Esophagus squamous epithelium (tissue), 4 donors: ENCODE data around the gene RBM4B.

ENCODE experiments used
- CTCF ChIP-seq, 6 experiments: fragments of 450-650 bp in 4 of 6; fragments of 200-600 bp in 2 of 6; sonication (generic) in 2 of 6; IDR thresholded peaks; one replicate each; pipeline ENCODE4 v1.5.1; 2016 to 2019; ENCODE audit warnings: antibody characterized with exemption in 6 of 6, mild to moderate bottlenecking in 4 of 6, moderate library complexity in 4 of 6
- POLR2A ChIP-seq, 4 donors: fragments of 450-650 bp; IDR thresholded peaks; one replicate each; pipeline ENCODE4 v1.6.1; 2017; ENCODE audit warnings: antibody characterized with exemption in 4 of 4, mild to moderate bottlenecking in 4 of 4, moderate library complexity in 3 of 4

DNA sequence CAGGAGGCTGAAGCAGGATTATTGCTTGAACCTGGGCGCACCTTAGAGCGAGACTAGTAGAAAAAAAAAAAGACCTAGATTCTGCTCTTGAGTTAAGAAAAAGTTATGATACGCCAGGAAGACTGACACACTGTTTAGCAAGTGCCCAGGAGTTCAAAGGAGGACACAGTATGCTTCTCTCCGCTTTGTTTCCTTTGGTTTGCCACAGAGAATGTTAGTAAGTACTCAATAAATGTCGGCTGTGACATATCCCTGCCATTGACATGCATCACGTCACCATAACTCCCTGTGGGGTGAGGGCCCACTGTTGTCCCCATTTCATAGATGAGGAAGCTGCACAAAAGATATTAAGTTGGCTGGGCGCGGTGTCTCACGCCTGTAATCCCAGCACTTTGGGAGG, 44.3 kb upstream of the RBM4B start:
- no peak for TF ChIP-seq CTCF (IDR thresholded peaks at IDR 0.05)
- TF ChIP-seq POLR2A (IDR thresholded peaks at IDR 0.05), result no peak
